SK-N-MC (cell line): ENCODE measurements around the gene PFKP.

Source experiments
- DNase-seq: peaks from one replicate; pipeline ENCODE4 v3.0.0-alpha.2; 2011; ENCODE audit warnings: low read depth, low spot score
- H3K27ac ChIP-seq: fragments of 200-600 bp; sonication (generic); 2 replicates; pipeline ENCODE4 v1.5.1; 2016; ENCODE audit warnings: mixed run types
- H3K36me3 ChIP-seq: fragments of 200-600 bp; sonication (generic); 2 replicates; pipeline ENCODE4 v1.6.1; 2017; ENCODE audit warnings: antibody characterized with exemption, low read length, mixed read lengths; ENCODE audit not compliant: insufficient read depth
- H3K4me3 ChIP-seq: fragments of 200-600 bp; sonication (generic); 2 replicates; pipeline ENCODE4 v1.5.1; 2016
- H3K9ac ChIP-seq: fragments of 200-600 bp; sonication (generic); 2 replicates; pipeline ENCODE4 v1.8.0; 2017; ENCODE audit warnings: mixed run types, mixed read lengths; ENCODE audit not compliant: insufficient read length
- H3K9me3 ChIP-seq: fragments of 200-600 bp; sonication (generic); 2 replicates; pipeline ENCODE4 v1.6.1; 2017; ENCODE audit warnings: low read depth, mild to moderate bottlenecking, antibody characterized with exemption, low read length, moderate library complexity, mixed read lengths
- EZH2 ChIP-seq: fragments of 200-600 bp; sonication (generic); IDR thresholded peaks from one replicate; pipeline ENCODE4 v1.6.1; 2017; ENCODE audit warnings: antibody characterized with exemption
- FOXP2 ChIP-seq: optimal IDR thresholded peaks from 2 replicates; pipeline ENCODE3; 2011; ENCODE audit warnings: mild to moderate bottlenecking, moderate library complexity; ENCODE audit not compliant: insufficient read depth; ENCODE audit errors: extremely low read length, control extremely low read depth
- POLR2AphosphoS5 ChIP-seq: IDR thresholded peaks from 2 replicates; pipeline ENCODE4 v1.6.1; 2012; ENCODE audit warnings: mild to moderate bottlenecking, low read depth, low read length, borderline replicate concordance

PFKP gene

GRCh38 chr10:3096149-3096548, 28.8 kb downstream of the PFKP start:
- DNase-seq = no peak
- no peaks in the 10 kb centered on the region for H3K9me3 ChIP-seq
- peak overlapping the region; percentile 93 for H3K27ac ChIP-seq
- TF ChIP-seq EZH2 = no peak
- no peak for TF ChIP-seq FOXP2
- TF ChIP-seq POLR2AphosphoS5 = no peak
- H3K4me3 ChIP-seq = no peak overlapping the region
- H3K36me3 ChIP-seq = peaks cover 30% of the 10 kb centered on the region; the same call in 1 of the 2 replicates
- no peak overlapping the region for H3K9ac ChIP-seq

- Histone ChIP-seq H3K27ac (no peak overlapping the region), H3K9ac (no peak overlapping the region), H3K9me3 (no peaks in the 10 kb centered on the region), H3K36me3 (peaks cover 30% of the 10 kb centered on the region; the same call in 1 of the 2 replicates), H3K4me3 (no peak overlapping the region)
- TF ChIP-seq FOXP2 (no peak), EZH2 (no peak), POLR2AphosphoS5 (no peak)
- DNase-seq = no peak
These were observed 29.8 kb downstream of the PFKP start for GRCh38 chr10:3097160-3097559.

- Histone ChIP-seq H3K36me3 (peaks cover 38% of the 10 kb centered on the region), H3K4me3 (no peak overlapping the region), H3K27ac (no peak overlapping the region), H3K9me3 (no peaks in the 10 kb centered on the region), H3K9ac (no peak overlapping the region)
- no peak for DNase-seq
- no peak for TF ChIP-seq EZH2
- no peak for TF ChIP-seq POLR2AphosphoS5
- TF ChIP-seq FOXP2 = no peak
These were observed 31.3 kb downstream of the PFKP start for GRCh38 chr10:3098689-3099088.

GRCh38 chr10:3099291-3100092, 32.1 kb downstream of the PFKP start:
- Histone ChIP-seq H3K9me3 (no peaks in the 10 kb centered on the region), H3K9ac (no peak overlapping the region), H3K4me3 (no peak overlapping the region), H3K36me3 (peaks cover 46% of the 10 kb centered on the region), H3K27ac (peak overlapping the region; percentile 31; the same call in 1 of the 2 replicates)
- no peak for TF ChIP-seq FOXP2
- no peak for TF ChIP-seq POLR2AphosphoS5
- no peak for TF ChIP-seq EZH2
- no peak for DNase-seq

- Histone ChIP-seq H3K36me3 (peaks cover 50% of the 10 kb centered on the region), H3K4me3 (no peak overlapping the region), H3K9ac (no peak overlapping the region), H3K27ac (no peak overlapping the region), H3K9me3 (no peaks in the 10 kb centered on the region)
- no peak for DNase-seq
- no peak for TF ChIP-seq EZH2
- TF ChIP-seq POLR2AphosphoS5 = no peak
- no peak for TF ChIP-seq FOXP2
These were observed 32.9 kb downstream of the PFKP start for GRCh38 chr10:3100093-3100792.

- TF ChIP-seq POLR2AphosphoS5 = no peak
- no peak for TF ChIP-seq FOXP2
- TF ChIP-seq EZH2 = no peak
- DNase-seq = no peak
- Histone ChIP-seq H3K36me3 (peaks cover 51% of the 10 kb centered on the region), H3K27ac (no peak overlapping the region), H3K9ac (no peak overlapping the region), H3K9me3 (no peaks in the 10 kb centered on the region), H3K4me3 (no peak overlapping the region)
These were observed 33.7 kb downstream of the PFKP start for GRCh38 chr10:3100856-3101640.

GRCh38 chr10:3102720-3103427, 35.5 kb downstream of the PFKP start:
- Histone ChIP-seq H3K27ac (no peak overlapping the region), H3K9ac (no peak overlapping the region), H3K9me3 (no peaks in the 10 kb centered on the region), H3K36me3 (peaks cover 53% of the 10 kb centered on the region), H3K4me3 (no peak overlapping the region)
- DNase-seq = no peak
- TF ChIP-seq FOXP2 (no peak), POLR2AphosphoS5 (no peak), EZH2 (no peak)
